NCI-H524 treated with DMSO at 0.1 percent for 48 hours (cell line): Measurements from ENCODE around the gene MIDN.

Experiments used
- DNase-seq: peaks from one replicate; lab custom pipeline; 2025; lab: John Stamatoyannopoulos, UW

The MIDN gene

GRCh38 chr19:1283207-1283916, 35.0 kb downstream of the MIDN start:
- no peak for DNase-seq

GRCh38 chr19:1283917-1284292, 35.5 kb downstream of the MIDN start:
- DNase-seq = no peak

- DNase-seq = no peak
These were observed 36.1 kb downstream of the MIDN start for GRCh38 chr19:1284293-1284978.

GRCh38 chr19:1284979-1285736, 36.8 kb downstream of the MIDN start:
- no peak for DNase-seq

- no peak for DNase-seq
These were observed 37.5 kb downstream of the MIDN start, which contains the start of gene EFNA2 for GRCh38 chr19:1285737-1286360. EFNA2 (plus strand) TSS chr19:1285873; CDS start chr19:1286169, 296 bp downstream.

GRCh38 chr19:1286487-1287353, 38.3 kb downstream of the MIDN start:
- DNase-seq = no peak

- no peak for DNase-seq
These were observed 39.2 kb downstream of the MIDN start for GRCh38 chr19:1287354-1288225.

- DNase-seq = no peak
These were observed 39.8 kb downstream of the MIDN start for GRCh38 chr19:1288226-1288612.

- DNase-seq = no peak
These were observed 40.7 kb downstream of the MIDN start for GRCh38 chr19:1288833-1289685.

GRCh38 chr19:1289686-1290025, 41.3 kb downstream of the MIDN start:
- no peak for DNase-seq

GRCh38 chr19:1290196-1290702, 41.9 kb downstream of the MIDN start:
- DNase-seq = no peak

GRCh38 chr19:1290703-1291651, 42.6 kb downstream of the MIDN start:
- DNase-seq = no peak

GRCh38 chr19:1291761-1292418, 43.5 kb downstream of the MIDN start:
- no peak for DNase-seq

- DNase-seq = no peak
These were observed 44.2 kb downstream of the MIDN start for GRCh38 chr19:1292419-1293151.

GRCh38 chr19:1293782-1294604, 45.6 kb downstream of the MIDN start:
- DNase-seq = no peak

GRCh38 chr19:1294688-1295087, 46.3 kb downstream of the MIDN start:
- DNase-seq = no peak
